ENCODE measurements around the gene CDK8.
"Not testable (repeated sequence)": the region's sequence is repeated elsewhere in the genome, so short reads cannot be mapped to it uniquely, and the experiment has no call there.

The CDK8 gene

GRCh38 chr13:26254583-26255111 is 718 bp downstream of the CDK8 start:
- DNase-seq = peak; percentile 27

GRCh38 chr13:26255115-26255514 is 1.2 kb downstream of the CDK8 start:
- DNase-seq = no peak

- DNase-seq = no peak
Observed at GRCh38 chr13:26255691-26256277, 1.9 kb downstream of the CDK8 start.

- no peak for DNase-seq
Observed at GRCh38 chr13:26257049-26257448, 3.1 kb downstream of the CDK8 start.

- no peak for DNase-seq
Observed at GRCh38 chr13:26259634-26260033, 5.7 kb downstream of the CDK8 start.

- DNase-seq = no peak
Observed at GRCh38 chr13:26262156-26262555, 8.2 kb downstream of the CDK8 start.

- no peak for DNase-seq
Observed at GRCh38 chr13:26266311-26266710, 12.4 kb downstream of the CDK8 start.

- DNase-seq = no peak
Observed at GRCh38 chr13:26270707-26271106, 16.8 kb downstream of the CDK8 start.

- DNase-seq = no peak
Observed at GRCh38 chr13:26272621-26273020, 18.7 kb downstream of the CDK8 start.

- DNase-seq = no peak
Observed at GRCh38 chr13:26280295-26280694, 26.4 kb downstream of the CDK8 start.

GRCh38 chr13:26280822-26281221 is 26.9 kb downstream of the CDK8 start:
- no peak for DNase-seq

GRCh38 chr13:26285911-26286310 is 32.0 kb downstream of the CDK8 start:
- not testable (repeated sequence) for DNase-seq

GRCh38 chr13:26288838-26289237 is 34.9 kb downstream of the CDK8 start:
- DNase-seq = not testable (repeated sequence)

GRCh38 chr13:26295812-26296211 is 41.9 kb downstream of the CDK8 start:
- no peak for DNase-seq

GRCh38 chr13:26299168-26299750 is 45.3 kb downstream of the CDK8 start:
- DNase-seq = no peak

GRCh38 chr13:26300140-26300539 is 46.2 kb downstream of the CDK8 start:
- DNase-seq = no peak

GRCh38 chr13:26305676-26306075 is 51.7 kb downstream of the CDK8 start:
- no peak for DNase-seq

- no peak for DNase-seq
Observed at GRCh38 chr13:26307701-26308100, 53.8 kb downstream of the CDK8 start.

- DNase-seq = no peak
Observed at GRCh38 chr13:26308250-26308649, 54.3 kb downstream of the CDK8 start.

GRCh38 chr13:26308836-26309235 is 54.9 kb downstream of the CDK8 start:
- no peak for DNase-seq

GRCh38 chr13:26310003-26310402 is 56.1 kb downstream of the CDK8 start:
- no peak for DNase-seq

GRCh38 chr13:26310470-26310869 is 56.5 kb downstream of the CDK8 start:
- DNase-seq = peak; percentile 0

- not testable (repeated sequence) for DNase-seq
Observed at GRCh38 chr13:26312019-26312418, 58.1 kb downstream of the CDK8 start.

GRCh38 chr13:26316095-26316494 is 62.2 kb downstream of the CDK8 start:
- DNase-seq = not testable (repeated sequence)

- DNase-seq = no peak
Observed at GRCh38 chr13:26320766-26321165, 66.8 kb downstream of the CDK8 start.
